Measurements from ENCODE around the gene TNFRSF11A. TPM values are rescaled to one million over a fixed set of nuclear protein-coding genes. Genes with fewer than 3 reads are reported as not detected.

Gene TNFRSF11A
- total and polyA plus RNA-seq, 2 experiments from 2014 or later = 4.1 to 5.6 TPM

DNA sequence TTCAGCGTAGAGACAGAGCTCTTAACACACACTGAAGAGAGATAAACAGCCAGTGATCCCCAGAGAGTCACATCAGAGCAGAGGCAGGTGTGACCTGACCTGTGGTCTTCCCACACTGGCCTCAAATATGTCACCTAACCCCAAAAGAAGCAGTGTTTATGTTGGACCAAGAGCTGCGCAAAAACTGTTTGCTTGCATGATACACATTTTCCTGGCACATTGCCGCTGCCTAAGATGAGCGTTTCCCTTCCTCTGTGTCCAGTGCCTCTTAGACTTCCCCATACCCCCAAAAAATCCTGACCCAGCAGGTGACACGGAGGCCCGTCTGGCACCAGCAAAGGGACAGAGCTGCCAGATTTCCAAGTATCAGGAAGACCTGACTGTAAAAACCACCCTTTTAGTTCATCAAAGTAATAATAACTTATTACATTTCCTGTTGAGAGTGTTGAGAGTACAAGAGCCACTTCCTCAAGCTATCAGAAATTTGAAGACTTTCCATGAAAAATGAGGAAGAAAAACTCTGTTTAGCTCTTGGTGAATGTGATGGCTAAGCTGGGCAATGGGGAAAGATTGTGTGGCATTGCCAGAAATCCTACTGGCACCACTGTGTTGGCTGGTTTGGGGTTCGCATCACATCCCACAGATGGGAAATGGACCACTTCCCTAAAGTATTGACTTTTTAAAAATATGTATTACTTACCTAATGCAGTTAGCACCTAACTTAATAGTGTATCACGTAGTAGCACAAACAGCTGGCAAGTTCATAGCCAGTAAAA is 6.7 kb downstream of the TNFRSF11A start:
- Histone ChIP-seq H3K9me2 (replicated peaks; ENCODE audit: insufficient read depth) (no peaks in the 10 kb centered on the region), H3K4me2 (no peak overlapping the region), H3K27me3 (peaks cover 22% of the 10 kb centered on the region), H3K9me3 (ENCODE audit: low read depth) (no peaks in the 10 kb centered on the region), H3K79me2 (no peaks in the 10 kb centered on the region), H2AFZ (no peak overlapping the region), H4K20me1 (ENCODE audit: insufficient read depth, poor library complexity, severe bottlenecking) (no peaks in the 10 kb centered on the region), H3K4me1 (ENCODE audit: insufficient read depth) (peaks cover 27% of the 10 kb centered on the region), H3K27ac (no peak overlapping the region), H3K36me3 (replicated peaks; ENCODE audit: insufficient read depth, low read depth) (no peaks in the 10 kb centered on the region), H3K4me3 (no peak overlapping the region)
- WGBS (ENCODE audit: low lambda C conversion rate, missing lambda C conversion rate) = 89% methylated on average over 8 of the region's 8 CpGs
- TF ChIP-seq EZH2 (IDR thresholded peaks at IDR 0.05; ENCODE audit: borderline replicate concordance) (no peak), EZH2phosphoT487 (IDR thresholded peaks at IDR 0.05; ENCODE audit: low read depth, severe bottlenecking, unreplicated experiment) (no peak)
- TF ChIP-seq, protein P1, sequence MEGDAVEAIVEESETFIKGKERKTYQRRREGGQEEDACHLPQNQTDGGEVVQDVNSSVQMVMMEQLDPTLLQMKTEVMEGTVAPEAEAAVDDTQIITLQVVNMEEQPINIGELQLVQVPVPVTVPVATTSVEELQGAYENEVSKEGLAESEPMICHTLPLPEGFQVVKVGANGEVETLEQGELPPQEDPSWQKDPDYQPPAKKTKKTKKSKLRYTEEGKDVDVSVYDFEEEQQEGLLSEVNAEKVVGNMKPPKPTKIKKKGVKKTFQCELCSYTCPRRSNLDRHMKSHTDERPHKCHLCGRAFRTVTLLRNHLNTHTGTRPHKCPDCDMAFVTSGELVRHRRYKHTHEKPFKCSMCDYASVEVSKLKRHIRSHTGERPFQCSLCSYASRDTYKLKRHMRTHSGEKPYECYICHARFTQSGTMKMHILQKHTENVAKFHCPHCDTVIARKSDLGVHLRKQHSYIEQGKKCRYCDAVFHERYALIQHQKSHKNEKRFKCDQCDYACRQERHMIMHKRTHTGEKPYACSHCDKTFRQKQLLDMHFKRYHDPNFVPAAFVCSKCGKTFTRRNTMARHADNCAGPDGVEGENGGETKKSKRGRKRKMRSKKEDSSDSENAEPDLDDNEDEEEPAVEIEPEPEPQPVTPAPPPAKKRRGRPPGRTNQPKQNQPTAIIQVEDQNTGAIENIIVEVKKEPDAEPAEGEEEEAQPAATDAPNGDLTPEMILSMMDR (IDR thresholded peaks at IDR 0.05; ENCODE audit: poor library complexity) = no peak
- no peak for DNase-seq (ENCODE audit: low spot score)

DNA sequence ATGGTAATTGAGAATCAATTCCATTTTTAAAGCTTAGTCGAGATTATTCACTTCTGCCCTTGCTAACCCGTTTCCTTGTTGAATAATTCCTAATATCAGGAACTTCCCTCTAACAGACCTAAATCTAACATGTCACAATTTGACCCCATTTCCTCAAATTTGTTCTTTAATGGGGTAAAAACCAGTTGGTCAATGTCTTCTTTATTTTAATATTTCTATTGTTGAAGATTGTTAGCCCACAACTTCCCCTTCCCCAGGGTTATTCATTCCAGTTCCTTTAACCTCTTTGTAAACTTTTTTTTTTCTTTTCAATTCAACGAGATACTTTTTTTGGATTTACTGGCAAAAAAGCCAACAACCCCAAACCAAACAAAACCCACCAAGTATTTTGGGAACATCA is 7.3 kb downstream of the TNFRSF11A start:
- Histone ChIP-seq H3K9me2 (replicated peaks; ENCODE audit: insufficient read depth) (no peaks in the 10 kb centered on the region), H4K20me1 (ENCODE audit: insufficient read depth, poor library complexity, severe bottlenecking) (no peaks in the 10 kb centered on the region), H3K4me2 (no peak overlapping the region), H3K4me1 (ENCODE audit: insufficient read depth) (peaks cover 28% of the 10 kb centered on the region), H3K79me2 (no peaks in the 10 kb centered on the region), H3K4me3 (no peak overlapping the region), H3K27ac (no peak overlapping the region), H3K9me3 (ENCODE audit: low read depth) (no peaks in the 10 kb centered on the region), H2AFZ (no peak overlapping the region), H3K27me3 (peaks cover 16% of the 10 kb centered on the region), H3K36me3 (replicated peaks; ENCODE audit: insufficient read depth, low read depth) (no peaks in the 10 kb centered on the region)
- DNase-seq (ENCODE audit: low spot score) = no peak
- WGBS (ENCODE audit: low lambda C conversion rate, missing lambda C conversion rate) = 85% methylated on average over 3 of the region's 3 CpGs
- TF ChIP-seq, protein P1 (IDR thresholded peaks at IDR 0.05; ENCODE audit: poor library complexity) = no peak
- TF ChIP-seq EZH2 (IDR thresholded peaks at IDR 0.05; ENCODE audit: borderline replicate concordance) (no peak), EZH2phosphoT487 (IDR thresholded peaks at IDR 0.05; ENCODE audit: low read depth, severe bottlenecking, unreplicated experiment) (no peak)

DNA sequence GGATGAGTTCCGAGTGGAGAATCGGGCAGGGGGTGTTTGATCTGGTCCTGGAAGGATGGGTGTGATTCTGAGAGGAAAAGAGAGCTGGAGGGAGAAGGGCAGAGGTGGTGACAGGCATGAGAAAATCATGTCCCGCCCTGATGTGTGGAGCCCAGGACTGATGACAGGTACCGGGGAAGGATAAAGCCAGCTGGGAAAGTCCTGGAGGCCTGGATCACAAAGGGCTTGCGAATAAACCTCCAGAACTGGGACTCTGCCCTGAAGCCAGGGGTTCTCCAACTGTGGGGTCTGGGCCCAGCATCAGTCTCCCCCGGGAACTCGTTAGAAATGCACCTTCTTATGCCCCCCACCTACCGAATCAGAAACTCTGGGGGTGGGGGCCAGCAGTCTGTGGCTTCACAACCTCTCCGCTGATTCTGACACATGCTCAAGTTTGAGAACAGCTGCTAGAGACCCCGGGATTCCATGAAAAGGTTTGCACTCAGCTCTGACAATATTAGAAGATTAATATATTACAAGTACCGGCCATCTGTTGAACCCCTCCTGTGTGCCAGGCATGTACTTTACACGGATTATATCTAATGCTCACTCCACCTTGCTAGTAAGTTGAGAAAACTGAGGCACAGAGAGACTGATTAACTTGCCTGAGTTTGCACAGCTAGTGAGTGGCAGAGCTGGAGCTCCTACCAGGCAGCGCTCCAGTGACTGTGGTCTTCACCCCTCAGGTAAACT is 8.0 kb downstream of the TNFRSF11A start:
- no peak overlapping the region for H3K27ac ChIP-seq
- H3K4me1 ChIP-seq (ENCODE audit: insufficient read depth) = peaks cover 27% of the 10 kb centered on the region
- 90% methylated on average over 13 of the region's 13 CpGs for WGBS (ENCODE audit: low lambda C conversion rate, missing lambda C conversion rate)

More for the DNA sequence above, 8.0 kb downstream of the TNFRSF11A start:
- Histone ChIP-seq H3K79me2 (no peaks in the 10 kb centered on the region), H3K9me3 (ENCODE audit: low read depth) (no peaks in the 10 kb centered on the region), H3K27me3 (peaks cover 9% of the 10 kb centered on the region), H3K4me2 (no peak overlapping the region), H4K20me1 (ENCODE audit: insufficient read depth, poor library complexity, severe bottlenecking) (no peaks in the 10 kb centered on the region), H3K4me3 (no peak overlapping the region), H3K36me3 (replicated peaks; ENCODE audit: insufficient read depth, low read depth) (no peaks in the 10 kb centered on the region), H2AFZ (no peak overlapping the region), H3K9me2 (replicated peaks; ENCODE audit: insufficient read depth) (no peaks in the 10 kb centered on the region)
- TF ChIP-seq, protein P1 (IDR thresholded peaks at IDR 0.05; ENCODE audit: poor library complexity) = no peak
- no peak for TF ChIP-seq EZH2phosphoT487 (IDR thresholded peaks at IDR 0.05; ENCODE audit: low read depth, severe bottlenecking, unreplicated experiment)
- TF ChIP-seq EZH2 (IDR thresholded peaks at IDR 0.05; ENCODE audit: borderline replicate concordance) = no peak
- DNase-seq (ENCODE audit: low spot score) = no peak

Measured in hepatocyte (in vitro differentiated cells).